ENCODE results near the gene UBE2A. TPM values are rescaled to one million over a fixed set of nuclear protein-coding genes. Genes with fewer than 3 reads are reported as not detected.

The UBE2A gene
- polyA plus RNA-seq, 1 experiment: 66.5 TPM

DNA sequence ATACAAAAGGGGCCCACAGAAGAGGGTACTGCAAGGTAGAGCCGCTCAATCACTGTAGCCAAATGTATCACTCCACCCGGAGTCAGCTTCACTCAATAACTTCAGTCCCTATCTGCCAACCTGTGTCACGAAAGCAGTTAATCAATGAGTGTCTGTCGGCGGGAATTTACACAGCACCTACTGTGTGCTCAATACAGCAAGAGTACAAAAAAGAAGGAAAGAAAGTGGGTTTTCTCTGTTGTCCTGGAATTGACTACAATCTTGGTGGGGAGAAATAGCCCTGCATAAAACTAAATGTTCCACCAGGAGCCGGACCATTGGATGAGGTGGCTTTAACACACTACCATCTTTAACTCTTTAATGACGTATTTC is 32.6 kb downstream of the UBE2A start:
- ChIA-PET CTCF (interaction anchor here (1.0 kb wide), 1 partner anchor 91 kb away, joined by 4 read pairs; no protein-coding TSS in a partner anchor), POLR2A (interaction anchor here (0.5 to 0.8 kb wide), 3 partner anchors 25 to 325 kb away, joined by 3 to 4 read pairs (median 3); no protein-coding TSS in a partner anchor)
- Histone ChIP-seq H3K27me3 (ENCODE audit: control insufficient read depth, insufficient read depth, low read length) (no peaks in the 10 kb centered on the region), H3K27ac (ENCODE audit: low read depth, low read length) (peak overlapping the region; percentile 85), H3K4me3 (ENCODE audit: low read depth, low read length) (peak overlapping the region; percentile 90), H3K9me3 (ENCODE audit: control insufficient read depth, insufficient read depth, low read length) (no peaks in the 10 kb centered on the region)
- no peak for DNase-seq (ENCODE audit: low read depth, low spot score)
- TF ChIP-seq, protein P1, sequence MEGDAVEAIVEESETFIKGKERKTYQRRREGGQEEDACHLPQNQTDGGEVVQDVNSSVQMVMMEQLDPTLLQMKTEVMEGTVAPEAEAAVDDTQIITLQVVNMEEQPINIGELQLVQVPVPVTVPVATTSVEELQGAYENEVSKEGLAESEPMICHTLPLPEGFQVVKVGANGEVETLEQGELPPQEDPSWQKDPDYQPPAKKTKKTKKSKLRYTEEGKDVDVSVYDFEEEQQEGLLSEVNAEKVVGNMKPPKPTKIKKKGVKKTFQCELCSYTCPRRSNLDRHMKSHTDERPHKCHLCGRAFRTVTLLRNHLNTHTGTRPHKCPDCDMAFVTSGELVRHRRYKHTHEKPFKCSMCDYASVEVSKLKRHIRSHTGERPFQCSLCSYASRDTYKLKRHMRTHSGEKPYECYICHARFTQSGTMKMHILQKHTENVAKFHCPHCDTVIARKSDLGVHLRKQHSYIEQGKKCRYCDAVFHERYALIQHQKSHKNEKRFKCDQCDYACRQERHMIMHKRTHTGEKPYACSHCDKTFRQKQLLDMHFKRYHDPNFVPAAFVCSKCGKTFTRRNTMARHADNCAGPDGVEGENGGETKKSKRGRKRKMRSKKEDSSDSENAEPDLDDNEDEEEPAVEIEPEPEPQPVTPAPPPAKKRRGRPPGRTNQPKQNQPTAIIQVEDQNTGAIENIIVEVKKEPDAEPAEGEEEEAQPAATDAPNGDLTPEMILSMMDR (IDR thresholded peaks at IDR 0.05; ENCODE audit: low read depth, low read length): no peak

DNA sequence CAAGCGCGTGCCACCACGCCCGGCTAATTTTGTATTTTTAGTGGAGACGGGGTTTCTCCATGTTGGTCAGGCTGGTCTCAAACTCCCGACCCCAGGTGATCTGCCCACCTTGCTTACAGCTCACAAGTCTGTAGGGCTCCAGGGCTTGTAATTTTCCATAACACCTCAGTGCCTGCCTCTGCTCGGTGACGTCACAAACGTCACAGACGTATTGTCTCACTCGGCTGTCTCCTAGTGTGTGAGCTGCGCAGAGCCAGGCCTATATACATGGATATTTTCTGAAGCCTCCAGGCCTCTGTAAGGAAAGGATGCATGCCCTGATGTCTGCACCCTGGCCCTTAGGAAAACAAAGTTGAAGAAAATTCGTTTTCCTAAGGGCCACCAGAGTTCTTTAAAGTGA is 40.4 kb downstream of the UBE2A start:
- no peak for DNase-seq (ENCODE audit: low read depth, low spot score)
- TF ChIP-seq, protein P1 (IDR thresholded peaks at IDR 0.05; ENCODE audit: low read depth, low read length): no peak
- CTCF ChIA-PET: no interaction called here
- Histone ChIP-seq H3K4me3 (ENCODE audit: low read depth, low read length) (no peak overlapping the region), H3K9me3 (ENCODE audit: control insufficient read depth, insufficient read depth, low read length) (no peaks in the 10 kb centered on the region), H3K27me3 (ENCODE audit: control insufficient read depth, insufficient read depth, low read length) (no peaks in the 10 kb centered on the region), H3K27ac (ENCODE audit: low read depth, low read length) (no peak overlapping the region)
- POLR2A ChIA-PET: no interaction called here

DNA sequence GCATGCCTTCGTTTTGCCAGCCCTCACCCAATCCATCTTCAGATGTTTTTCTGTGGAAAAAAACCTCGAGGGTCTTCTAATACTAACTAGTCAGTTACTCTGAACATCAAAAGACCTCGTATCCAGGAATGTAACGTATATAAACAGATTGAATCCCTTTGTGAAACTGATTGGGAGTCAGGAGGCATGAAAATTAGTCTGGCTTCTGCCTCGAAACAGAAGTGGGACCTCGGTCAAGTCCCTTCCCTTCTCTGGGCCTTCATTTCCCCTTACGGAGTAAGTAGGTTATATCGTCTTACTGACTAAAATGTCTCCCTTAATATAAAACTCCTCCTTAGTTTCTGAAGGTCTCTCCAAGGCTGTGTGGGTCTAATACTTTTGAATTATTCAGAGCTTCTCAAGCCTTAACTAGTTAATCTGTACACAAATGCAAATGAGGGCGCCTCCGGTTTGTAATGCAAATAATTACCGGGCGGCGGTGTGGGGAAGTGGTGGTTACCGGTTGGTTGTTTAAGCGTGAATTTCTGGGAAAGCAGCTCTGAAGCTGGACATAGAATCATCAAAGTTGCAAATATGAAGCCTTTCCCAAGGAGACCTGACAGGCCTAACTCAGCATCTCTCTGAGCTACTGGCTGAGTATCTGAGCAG is 43.3 kb downstream of the UBE2A start:
- ChIA-PET CTCF (no interaction called here), POLR2A (no interaction called here)
- no peak overlapping the region for H3K27ac ChIP-seq (ENCODE audit: low read depth, low read length)
- DNase-seq (ENCODE audit: low read depth, low spot score): no peak
- H3K9me3 ChIP-seq (ENCODE audit: control insufficient read depth, insufficient read depth, low read length): no peaks in the 10 kb centered on the region
- H3K27me3 ChIP-seq (ENCODE audit: control insufficient read depth, insufficient read depth, low read length): no peaks in the 10 kb centered on the region
- TF ChIP-seq, protein P1 (IDR thresholded peaks at IDR 0.05; ENCODE audit: low read depth, low read length): no peak
- no peak overlapping the region for H3K4me3 ChIP-seq (ENCODE audit: low read depth, low read length)

DNA sequence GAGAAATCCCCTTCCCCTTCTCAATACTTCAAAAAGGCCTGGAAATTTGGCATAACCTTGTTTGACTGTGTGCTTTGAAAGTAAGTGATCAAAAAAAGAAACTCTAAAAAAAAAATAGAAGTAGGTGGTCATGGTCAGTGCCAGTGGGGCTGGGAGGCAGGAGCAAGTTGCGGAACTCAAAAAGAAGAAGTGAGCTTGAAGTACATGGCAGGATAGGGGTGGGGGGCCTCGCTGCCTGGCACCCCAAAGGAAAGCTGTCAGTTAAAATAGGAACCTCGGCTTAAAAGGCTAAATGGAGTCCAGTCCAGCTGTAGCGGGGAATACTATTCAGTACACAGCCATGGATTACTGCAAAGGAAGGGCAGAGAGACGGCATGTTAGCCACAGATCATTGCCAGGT is 44.1 kb downstream of the UBE2A start:
- CTCF ChIA-PET: interaction anchor here (0.6 kb wide), 2 partner anchors 111 to 275 kb away, joined by 3 to 4 read pairs; no protein-coding TSS in a partner anchor
- POLR2A ChIA-PET: no interaction called here
- no peak for DNase-seq (ENCODE audit: low read depth, low spot score)
- no peaks in the 10 kb centered on the region for H3K9me3 ChIP-seq (ENCODE audit: control insufficient read depth, insufficient read depth, low read length)
- TF ChIP-seq, protein P1 (IDR thresholded peaks at IDR 0.05; ENCODE audit: low read depth, low read length): no peak
- H3K27ac ChIP-seq (ENCODE audit: low read depth, low read length): no peak overlapping the region
- no peaks in the 10 kb centered on the region for H3K27me3 ChIP-seq (ENCODE audit: control insufficient read depth, insufficient read depth, low read length)
- H3K4me3 ChIP-seq (ENCODE audit: low read depth, low read length): no peak overlapping the region

DNA sequence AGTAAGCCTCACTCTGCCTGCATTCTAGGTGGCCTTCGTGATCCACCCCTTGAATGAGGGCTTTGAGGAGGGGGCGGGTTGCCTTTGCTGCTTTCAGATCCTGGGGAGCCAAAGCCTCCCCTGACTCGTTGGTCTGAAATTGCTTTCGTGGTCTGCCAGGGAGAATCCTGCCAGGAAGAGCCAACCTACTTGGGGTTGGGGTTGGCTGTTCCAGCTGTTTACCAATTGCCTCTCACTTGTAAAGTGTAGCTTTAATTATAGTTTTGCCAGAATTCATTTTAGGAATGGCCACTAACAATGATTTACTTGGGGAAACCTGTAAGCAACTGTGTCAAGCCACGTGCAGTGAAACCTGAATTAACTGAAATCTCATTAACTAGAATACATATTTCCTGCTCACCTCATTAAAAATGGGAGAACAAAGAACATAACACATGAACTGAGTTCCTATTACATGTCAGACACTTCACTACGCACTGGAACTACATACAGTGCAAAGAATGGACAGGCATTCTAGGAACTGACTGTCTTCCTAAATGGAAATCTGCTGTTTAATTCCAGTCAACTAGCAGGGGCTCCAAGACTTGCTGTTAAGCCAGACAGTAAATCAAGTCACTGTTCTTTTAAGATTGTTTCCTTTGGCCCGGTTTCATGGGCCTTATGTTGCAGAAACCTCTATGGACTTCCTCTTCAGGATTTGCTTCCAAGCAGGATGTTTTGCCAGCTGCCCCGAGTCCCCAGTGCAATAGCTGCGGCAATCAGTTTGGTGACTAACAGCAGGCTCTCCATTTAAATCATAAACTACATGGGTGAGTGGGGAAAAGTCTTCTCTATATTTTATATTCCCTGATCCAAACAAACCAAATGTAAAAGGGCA is 48.2 kb downstream of the UBE2A start:
- TF ChIP-seq, protein P1 (IDR thresholded peaks at IDR 0.05; ENCODE audit: low read depth, low read length): no peak
- ChIA-PET CTCF (interaction anchor here (0.9 to 1.2 kb wide), 2 partner anchors 13 to 107 kb away, joined by 3 to 4 read pairs; no protein-coding TSS in a partner anchor), POLR2A (no interaction called here)
- no peak for DNase-seq (ENCODE audit: low read depth, low spot score)
- Histone ChIP-seq H3K27me3 (ENCODE audit: control insufficient read depth, insufficient read depth, low read length) (no peaks in the 10 kb centered on the region), H3K9me3 (ENCODE audit: control insufficient read depth, insufficient read depth, low read length) (no peaks in the 10 kb centered on the region), H3K4me3 (ENCODE audit: low read depth, low read length) (no peak overlapping the region), H3K27ac (ENCODE audit: low read depth, low read length) (no peak overlapping the region)
